HG03280 (cell line): ENCODE data around the gene ADAMTSL5.

Source experiments
- ATAC-seq: cut with Tn5 transposase; IDR thresholded peaks from one replicate; pipeline ENCODE4 v1.9.1; 2021; ENCODE audit warnings: mild to moderate bottlenecking, moderate library complexity; ENCODE audit not compliant: unreplicated experiment

ADAMTSL5 gene

DNA sequence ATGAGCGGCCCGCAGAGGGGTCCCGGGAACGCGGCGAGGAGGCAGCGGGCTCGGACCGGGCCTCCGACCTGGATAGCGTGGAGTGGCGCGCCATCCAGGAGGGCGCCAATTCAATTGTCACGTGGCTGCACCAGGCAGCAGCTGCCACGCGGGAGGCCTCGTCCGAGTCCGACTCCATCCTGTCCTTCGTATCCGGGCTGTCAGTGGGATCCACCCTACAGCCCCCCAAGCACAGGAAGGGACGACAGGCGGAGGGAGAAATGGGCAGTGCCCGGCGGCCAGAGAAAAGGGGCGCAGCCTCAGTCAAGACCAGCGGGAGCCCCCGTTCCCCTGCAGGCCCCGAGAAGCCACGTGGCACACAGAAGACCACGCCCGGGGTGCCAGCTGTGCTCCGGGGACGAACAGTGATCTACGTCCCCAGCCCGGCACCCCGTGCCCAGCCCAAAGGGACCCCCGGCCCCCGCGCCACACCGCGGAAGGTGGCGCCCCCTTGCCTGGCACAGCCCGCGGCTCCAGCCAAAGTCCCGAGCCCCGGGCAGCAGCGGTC lies 44.5 kb downstream of the ADAMTSL5 start:
- no peak for ATAC-seq

GRCh38 chr19:1467490-1468273 lies 45.1 kb downstream of the ADAMTSL5 start:
- no peak for ATAC-seq

DNA sequence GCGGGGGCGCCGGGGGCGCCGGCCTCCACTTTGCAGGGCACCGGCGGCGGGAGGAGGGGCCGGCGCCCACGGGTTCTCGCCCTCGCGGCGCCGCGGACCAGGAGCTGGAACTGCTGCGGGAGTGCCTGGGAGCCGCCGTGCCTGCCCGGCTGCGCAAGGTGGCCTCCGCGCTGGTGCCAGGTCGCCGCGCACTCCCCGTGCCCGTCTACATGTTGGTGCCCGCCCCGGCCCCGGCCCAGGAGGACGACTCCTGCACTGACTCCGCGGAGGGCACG lies 45.7 kb downstream of the ADAMTSL5 start:
- ATAC-seq, result no peak

DNA sequence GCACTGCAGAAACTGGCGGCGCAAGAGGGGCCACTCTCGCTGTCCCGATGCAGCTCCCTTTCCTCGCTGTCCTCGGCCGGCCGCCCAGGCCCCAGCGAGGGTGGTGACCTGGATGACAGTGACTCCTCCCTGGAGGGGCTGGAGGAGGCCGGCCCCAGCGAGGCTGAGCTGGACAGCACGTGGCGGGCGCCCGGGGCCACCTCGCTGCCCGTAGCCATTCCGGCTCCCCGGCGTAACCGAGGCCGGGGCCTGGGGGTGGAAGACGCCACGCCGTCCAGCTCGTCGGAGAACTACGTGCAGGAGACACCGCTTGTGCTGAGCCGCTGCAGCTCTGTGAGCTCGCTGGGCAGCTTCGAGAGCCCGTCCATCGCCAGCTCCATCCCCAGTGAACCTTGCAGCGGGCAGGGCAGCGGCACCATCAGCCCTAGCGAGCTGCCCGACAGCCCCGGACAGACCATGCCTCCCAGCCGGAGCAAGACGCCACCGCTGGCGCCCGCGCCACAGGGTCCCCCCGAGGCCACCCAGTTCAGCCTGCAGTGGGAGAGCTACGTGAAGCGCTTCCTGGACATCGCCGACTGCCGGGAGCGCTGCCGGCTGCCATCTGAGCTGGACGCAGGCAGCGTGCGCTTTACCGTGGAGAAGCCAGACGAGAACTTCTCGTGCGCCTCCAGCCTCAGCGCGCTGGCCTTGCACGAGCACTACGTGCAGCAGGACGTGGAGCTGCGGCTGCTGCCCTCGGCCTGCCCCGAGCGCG lies 46.2 kb downstream of the ADAMTSL5 start:
- no peak for ATAC-seq

DNA sequence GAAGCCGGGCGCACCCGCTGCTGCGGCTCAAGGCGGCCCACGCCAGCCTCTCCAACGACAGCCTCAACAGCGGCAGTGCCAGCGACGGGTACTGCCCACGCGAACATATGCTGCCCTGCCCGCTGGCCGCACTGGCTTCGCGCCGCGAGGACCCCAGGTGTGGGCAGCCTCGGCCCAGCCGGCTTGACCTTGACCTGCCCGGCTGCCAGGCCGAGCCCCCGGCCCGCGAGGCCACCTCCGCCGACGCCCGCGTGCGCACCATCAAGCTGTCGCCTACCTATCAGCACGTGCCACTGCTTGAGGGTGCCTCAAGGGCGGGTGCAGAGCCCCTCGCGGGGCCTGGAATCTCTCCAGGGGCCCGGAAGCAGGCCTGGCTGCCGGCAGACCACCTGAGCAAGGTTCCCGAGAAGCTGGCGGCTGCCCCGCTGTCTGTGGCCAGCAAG lies 46.8 kb downstream of the ADAMTSL5 start:
- ATAC-seq, result no peak

GRCh38 chr19:1465191-1466016 lies 47.4 kb downstream of the ADAMTSL5 start:
- ATAC-seq, result no peak

DNA sequence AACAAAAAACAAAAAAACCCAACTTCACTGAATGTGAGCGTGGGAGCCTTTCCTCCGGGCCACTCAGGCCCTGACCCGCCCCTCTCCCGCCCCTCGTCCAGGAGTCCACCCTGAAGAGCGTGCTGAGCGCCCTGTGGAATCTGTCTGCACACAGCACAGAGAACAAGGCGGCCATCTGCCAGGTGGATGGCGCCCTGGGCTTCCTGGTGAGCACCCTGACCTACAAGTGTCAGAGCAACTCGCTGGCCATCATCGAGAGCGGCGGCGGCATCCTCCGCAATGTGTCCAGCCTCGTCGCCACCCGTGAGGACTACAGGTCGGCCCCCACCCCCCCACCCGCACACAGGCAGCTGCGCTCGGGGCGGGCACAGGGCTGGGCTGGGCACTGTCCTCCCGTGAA lies 51.0 kb downstream of the ADAMTSL5 start:
- ATAC-seq, result no peak

- ATAC-seq, result no peak
These were observed 52.5 kb downstream of the ADAMTSL5 start for GRCh38 chr19:1460033-1460995.

GRCh38 chr19:1459479-1459878 lies 53.3 kb downstream of the ADAMTSL5 start:
- ATAC-seq, result no peak

DNA sequence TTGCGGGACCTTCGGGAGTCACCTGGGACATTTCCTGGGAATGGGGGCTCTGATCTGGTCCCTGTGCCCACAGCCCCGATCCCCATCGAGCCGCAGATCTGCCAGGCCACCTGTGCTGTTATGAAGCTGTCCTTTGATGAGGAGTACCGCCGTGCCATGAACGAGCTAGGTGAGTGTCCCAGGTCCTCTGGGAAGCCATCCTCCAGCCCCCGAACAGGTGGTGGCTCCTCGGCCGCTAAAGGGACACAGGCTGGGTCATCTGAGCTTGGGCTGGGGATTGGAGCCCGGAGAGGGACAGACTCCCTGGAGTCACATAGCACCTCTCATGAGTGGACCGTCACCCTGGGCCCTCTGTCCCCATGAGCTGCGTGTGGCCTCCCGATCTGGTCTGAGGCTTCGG lies 54.9 kb downstream of the ADAMTSL5 start:
- no peak for ATAC-seq

DNA sequence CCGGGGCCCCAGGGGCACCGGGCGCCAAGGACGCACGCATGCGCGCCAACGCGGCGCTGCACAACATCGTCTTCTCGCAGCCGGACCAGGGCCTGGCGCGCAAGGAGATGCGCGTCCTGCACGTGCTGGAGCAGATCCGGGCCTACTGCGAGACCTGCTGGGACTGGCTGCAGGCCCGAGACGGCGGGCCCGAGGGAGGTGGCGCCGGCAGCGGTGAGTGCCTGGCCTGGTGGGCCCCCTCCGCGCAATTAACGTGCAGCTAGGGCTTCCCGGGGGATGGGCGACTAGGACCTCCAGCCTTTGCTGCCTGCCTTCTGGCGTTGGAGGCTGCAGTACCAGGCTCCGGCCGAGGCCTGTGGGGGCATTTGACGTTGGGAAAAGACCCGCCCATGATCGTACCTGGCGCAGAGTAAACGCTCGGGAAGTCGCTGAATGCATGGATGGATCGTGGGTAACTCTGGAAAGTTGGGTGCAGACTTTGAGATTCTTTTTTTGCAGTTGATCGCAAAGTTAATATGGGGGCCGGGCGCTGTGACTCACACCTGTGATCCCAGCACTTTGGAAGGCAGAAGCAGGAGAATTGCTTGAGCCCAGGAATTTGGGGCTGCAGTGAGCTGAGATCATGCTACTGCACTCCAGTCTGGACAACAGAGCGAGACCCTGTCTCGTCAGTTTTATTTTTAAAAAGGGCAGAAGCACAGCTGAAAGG lies 55.6 kb downstream of the ADAMTSL5 start:
- no peak for ATAC-seq

- ATAC-seq, result no peak
These were observed 56.5 kb downstream of the ADAMTSL5 start for GRCh38 chr19:1456121-1456900.

DNA sequence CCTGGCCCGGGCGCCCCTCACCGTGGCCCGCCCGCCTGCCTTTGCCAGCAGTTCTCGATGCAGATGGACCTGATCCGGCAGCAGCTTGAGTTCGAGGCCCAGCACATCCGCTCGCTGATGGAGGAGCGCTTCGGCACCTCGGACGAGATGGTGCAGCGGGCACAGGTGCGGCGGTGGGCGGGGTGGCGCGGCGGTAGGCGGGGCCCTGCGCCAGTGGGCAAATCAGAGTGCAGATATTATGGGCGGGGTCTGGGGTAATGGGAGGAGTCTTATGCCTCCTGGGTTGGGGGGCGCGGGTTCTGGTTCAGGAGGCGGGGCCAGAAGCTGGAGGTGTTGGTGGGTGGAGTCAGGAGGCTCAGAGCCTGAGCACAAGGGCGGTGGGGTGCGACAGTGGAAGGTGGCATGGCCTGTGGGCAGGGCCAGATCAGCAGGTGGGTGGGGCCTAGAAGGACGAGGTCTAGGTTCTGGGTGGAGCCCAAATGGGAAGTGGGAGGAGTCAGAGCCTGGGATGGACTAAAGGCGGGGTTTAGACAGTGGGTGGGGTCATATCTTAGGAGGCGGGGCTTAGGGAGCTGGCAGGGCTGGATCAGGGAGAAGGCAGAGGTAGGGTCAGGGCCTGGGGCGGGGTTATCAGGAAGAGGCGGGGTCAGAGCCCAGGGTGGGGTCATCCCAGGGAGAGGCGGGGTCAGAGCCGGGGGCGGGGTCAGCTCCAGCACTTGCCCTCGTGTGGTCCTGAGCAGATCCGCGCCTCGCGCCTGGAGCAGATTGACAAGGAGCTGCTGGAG lies 57.3 kb downstream of the ADAMTSL5 start:
- ATAC-seq, result no peak
